Endothelial cell of umbilical vein (primary cell): ENCODE results near the gene CBL. TPM values are rescaled to one million over a fixed set of nuclear protein-coding genes. Genes with fewer than 3 reads are reported as not detected.

Source experiments
- BruUV-seq: library from RNA; stranded (reverse); fragments of 400-500 nt; replicated peaks from 2 replicates; lab custom pipeline; 2021; lab: Mats Ljungman, UMichigan
- CTCF ChIA-PET: fragments of 300-600, 350-600 bp; sonication (Branson Sonifier 250); formaldehyde crosslinking; loops from one replicate; lab custom pipeline; 2021; ENCODE audit warnings: antibody characterized with exemption, inconsistent platforms; lab: Charles Lee
- POLR2A ChIA-PET: fragments of 300-600, 350-600 bp; sonication (Branson Sonifier 250); formaldehyde crosslinking; loops from one replicate; lab custom pipeline; 2021; ENCODE audit warnings: antibody characterized with exemption, inconsistent platforms; lab: Charles Lee
- DNase-seq: peaks from one replicate; pipeline ENCODE4 v3.0.0-alpha.2; 2011; ENCODE audit warnings: low read depth, low spot score
- FAIRE-seq: peaks from 2 replicates; lab custom pipeline; 2011; peaks lifted over from hg19 to GRCh38; lab: Jason Lieb, UNC
- H2AFZ ChIP-seq: 2 replicates; pipeline ENCODE4 v1.6.0; 2012; ENCODE audit warnings: low read depth, low read length, control low read depth, inconsistent platforms
- H3K27ac ChIP-seq: 2 replicates; pipeline ENCODE4 v1.5.1; 2011; ENCODE audit warnings: low read depth, mild to moderate bottlenecking, control low read depth, low read length, moderate library complexity; ENCODE audit not compliant: insufficient read depth
- H3K27me3 ChIP-seq, 2 experiments: 2 replicates each; pipeline versions ENCODE4 v1.6.0 to v1.6.1; 2011; ENCODE audit warnings: low read length in 2 of 2, mixed read lengths in 1 of 2; ENCODE audit not compliant: control insufficient read depth in 2 of 2, insufficient read depth in 2 of 2
- H3K36me3 ChIP-seq, 2 experiments: 2 replicates in 1 of 2; 3 replicates in 1 of 2; pipeline ENCODE4 v1.5.1; 2011; ENCODE audit warnings: low read length in 2 of 2, mild to moderate bottlenecking in 1 of 2, moderate library complexity in 1 of 2; ENCODE audit not compliant: control insufficient read depth in 2 of 2, insufficient read depth in 2 of 2; ENCODE audit errors: extremely low read depth in 1 of 2
- H3K4me1 ChIP-seq: 3 replicates; pipeline ENCODE4 v1.5.1; 2011; ENCODE audit warnings: mild to moderate bottlenecking, low read length; ENCODE audit not compliant: control insufficient read depth, insufficient read depth; ENCODE audit errors: extremely low read depth
- H3K4me2 ChIP-seq: 2 replicates; pipeline ENCODE4 v1.6.1; 2011; ENCODE audit warnings: low read length, control low read depth, mixed read lengths; ENCODE audit not compliant: insufficient read depth
- H3K4me3 ChIP-seq, 3 experiments: fragments of 200-600 bp in 1 of 3; sonication (generic), shearing (Covaris generic) in 1 of 3; replicated peaks in 1 of 3; 2 replicates each; pipeline ENCODE4 v1.5.1; 2011 to 2016; ENCODE audit warnings: control low read depth in 3 of 3, low read length in 3 of 3, mild to moderate bottlenecking in 2 of 3, inconsistent platforms in 1 of 3, low read depth in 1 of 3, moderate library complexity in 1 of 3; ENCODE audit not compliant: insufficient read depth in 1 of 3
- H3K79me2 ChIP-seq: 2 replicates; pipeline ENCODE4 v1.6.0; 2012; ENCODE audit warnings: low read length, inconsistent platforms; ENCODE audit not compliant: control insufficient read depth, insufficient read depth
- H3K9ac ChIP-seq: replicated peaks from 2 replicates; pipeline ENCODE3; 2011; ENCODE audit warnings: low read length, control low read depth; ENCODE audit not compliant: insufficient read depth; ENCODE audit errors: extremely low read depth
- H3K9me1 ChIP-seq: replicated peaks from 3 replicates; pipeline ENCODE4 v1.6.0; 2011; ENCODE audit warnings: mild to moderate bottlenecking, low read length; ENCODE audit not compliant: control insufficient read depth, insufficient read depth; ENCODE audit errors: extremely low read depth
- H3K9me3 ChIP-seq: replicated peaks from 2 replicates; pipeline ENCODE4 v1.5.1; 2012; ENCODE audit warnings: low read length, inconsistent platforms; ENCODE audit not compliant: control insufficient read depth, insufficient read depth
- H4K20me1 ChIP-seq: replicated peaks from 2 replicates; pipeline ENCODE3; 2011; ENCODE audit warnings: mild to moderate bottlenecking, low read length; ENCODE audit not compliant: control insufficient read depth, insufficient read depth; ENCODE audit errors: extremely low read depth
- CTCF ChIP-seq, 2 donors: IDR thresholded peaks; 1 replicate in 1 of 2; 2 replicates in 1 of 2; pipeline ENCODE4 v1.5.1; 2011; ENCODE audit warnings: low read length in 2 of 2, mild to moderate bottlenecking in 2 of 2, moderate library complexity in 2 of 2, control low read depth in 1 of 2, inconsistent platforms in 1 of 2, low read depth in 1 of 2; ENCODE audit not compliant: insufficient read depth in 1 of 2; ENCODE audit errors: extremely low read depth in 1 of 2
- EZH2 ChIP-seq: IDR thresholded peaks from 2 replicates; pipeline ENCODE4 v1.6.1; 2012; ENCODE audit warnings: borderline replicate concordance, low read depth, mild to moderate bottlenecking, moderate library complexity, low read length, inconsistent platforms; ENCODE audit not compliant: severe bottlenecking
- FOS ChIP-seq: IDR thresholded peaks from 2 replicates; pipeline ENCODE4 v1.6.1; 2011; ENCODE audit warnings: mild to moderate bottlenecking, low read length, moderate library complexity, borderline replicate concordance; ENCODE audit not compliant: insufficient read depth
- GATA2 ChIP-seq: IDR thresholded peaks from 2 replicates; pipeline ENCODE4 v1.7.0; 2011; ENCODE audit warnings: low read depth, mild to moderate bottlenecking, moderate library complexity, mixed read lengths, low read length; ENCODE audit not compliant: insufficient read length, insufficient read depth
- JUN ChIP-seq: IDR thresholded peaks from 2 replicates; pipeline ENCODE4 v1.6.1; 2011; ENCODE audit warnings: borderline replicate concordance, low read depth; ENCODE audit not compliant: insufficient read length, insufficient read depth
- MAX ChIP-seq: IDR thresholded peaks from 2 replicates; pipeline ENCODE4 v1.6.1; 2011; ENCODE audit not compliant: insufficient read depth, insufficient read length
- MYC ChIP-seq: IDR thresholded peaks from one replicate; pipeline ENCODE4 v1.6.1; 2011; ENCODE audit warnings: mild to moderate bottlenecking, low read depth, low read length
- POLR2A ChIP-seq: IDR thresholded peaks from 2 replicates; pipeline ENCODE4 v1.6.1; 2012; ENCODE audit warnings: low read depth, mild to moderate bottlenecking, control low read depth, low read length
- POLR2AphosphoS5 ChIP-seq: IDR thresholded peaks from 2 replicates; pipeline ENCODE4 v1.6.1; 2012; ENCODE audit warnings: low read depth, mild to moderate bottlenecking, control low read depth, low read length, moderate library complexity; ENCODE audit not compliant: insufficient read depth
- dilution Hi-C: fragments of 300-500 bp; cut with MboI; formaldehyde crosslinking; loops from one replicate; pipeline ENCODE4 v1.15.0; 2019; ENCODE audit warnings: low sequenced_read_pairs; ENCODE audit not compliant: extremely low pct_ligation_motif_present
- intact Hi-C: fragments of 100-400 bp; cut with micrococcal nuclease; formaldehyde crosslinking; loops from one replicate; pipeline ENCODE4 v1.10.0; 2022
- polyA plus RNA-seq, 4 experiments: library from polyadenylated mRNA; depleted of rRNA in 3 of 4; stranded (reverse) in 3 of 4; unstranded in 1 of 4; fragments of >200 nt; gene quantifications; 2 replicates each; pipeline versions ENCODE4 v1.2.1 to v1.2.3, GENCODE V29; 2011 to 2012; ENCODE audit warnings: missing spikeins in 1 of 4
- total RNA-seq: library from RNA; stranded (reverse); gene quantifications from 2 replicates; pipeline ENCODE4 v1.2.3, GENCODE V29; 2021

Gene CBL
- total and polyA plus RNA-seq, 2 donors (not counting 3 experiments of a cell fraction or from before 2014, with no cell fraction given) = 15.5 to 41.5 TPM

- dilution Hi-C loops (no loop called here), intact Hi-C loops (no loop called here)
- H3K79me2 ChIP-seq = no peaks in the 10 kb centered on the region
- CTCF ChIA-PET = interaction anchor here (1.3 to 2.1 kb wide), 3 partner anchors 37 to 89 kb away, joined by 3 to 6 read pairs (median 3); no protein-coding TSS in a partner anchor
- no peak overlapping the region for H3K4me3 ChIP-seq
- POLR2A ChIA-PET = no interaction called here
- no peak for DNase-seq
- no peaks in the 10 kb centered on the region for H3K9me3 ChIP-seq
- H3K27me3 ChIP-seq = no peaks in the 10 kb centered on the region
- H3K9me1 ChIP-seq = no peaks in the 10 kb centered on the region
- peaks cover 10 to 16% of the 10 kb centered on the region in 2 experiments for H3K36me3 ChIP-seq
- no peak overlapping the region for H2AFZ ChIP-seq
- no TSS peak for BruUV-seq
- no peak overlapping the region for H3K4me2 ChIP-seq
- no peak for FAIRE-seq
- H3K27ac ChIP-seq = no peak overlapping the region
- H3K9ac ChIP-seq = no peak overlapping the region
- no peak for TF ChIP-seq POLR2AphosphoS5
- TF ChIP-seq POLR2A = no peak
- TF ChIP-seq EZH2 = no peak
- no peak for TF ChIP-seq MAX
- TF ChIP-seq FOS = no peak
- TF ChIP-seq CTCF (IDR thresholded peaks at IDR 0.05; ENCODE audit: extremely low read depth in 1 of 2, insufficient read depth in 1 of 2, low read depth in 1 of 2, low read length in 2 of 2) = no peak
- TF ChIP-seq GATA2 = no peak
- no peak for TF ChIP-seq JUN
- no peak for TF ChIP-seq MYC
- no peaks in the 10 kb centered on the region for H3K4me1 ChIP-seq
- no peaks in the 10 kb centered on the region for H4K20me1 ChIP-seq
Measured at GRCh38 chr11:119285431-119285830, 79.3 kb downstream of the CBL start.
